Measurements from ENCODE around the gene GNGT1. TPM values are rescaled to one million over a fixed set of nuclear protein-coding genes. Genes with fewer than 3 reads are reported as not detected.

GNGT1 gene
- total RNA-seq, 1 donor from 2014 or later: not detected

GRCh38 chr7:93935102-93935501, 28.7 kb downstream of the GNGT1 start:
- H3K4me1 ChIP-seq: no peaks in the 10 kb centered on the region

GRCh38 chr7:93937818-93938217, 31.5 kb downstream of the GNGT1 start:
- H3K4me1 Mint-ChIP-seq: peaks cover 2% of the 10 kb centered on the region
- no peak overlapping the region for H3K4me3 Mint-ChIP-seq
- no peak overlapping the region for H3K4me3 ChIP-seq

More at GRCh38 chr7:93935102-93935501, 28.7 kb downstream of the GNGT1 start:
- Mint-ChIP-seq H3K4me3 (no peak overlapping the region), H3K9me3 (peaks cover 6% of the 10 kb centered on the region), H3K27me3 (ENCODE audit: insufficient read depth, low read depth) (peaks cover 2% of the 10 kb centered on the region), H3K36me3 (no peaks in the 10 kb centered on the region), H3K27ac (no peak overlapping the region), H3K4me1 (peaks cover 2% of the 10 kb centered on the region)
- Histone ChIP-seq H3K4me2 (no peak overlapping the region), H3F3A (ENCODE audit: low read depth) (no peaks in the 10 kb centered on the region), H3K27me3 (no peaks in the 10 kb centered on the region), H3K27ac (no peak overlapping the region), H3K79me2 (ENCODE audit: low read depth) (no peaks in the 10 kb centered on the region), H3K9ac (no peak overlapping the region), H3K36me3 (no peaks in the 10 kb centered on the region), H3K9me3 (ENCODE audit: low read depth) (no peaks in the 10 kb centered on the region), H3K4me3 (no peak overlapping the region), H4K20me1 (ENCODE audit: low read depth) (no peaks in the 10 kb centered on the region), H2AFZ (replicated peaks) (no peak overlapping the region)
- no peak for DNase-seq (ENCODE audit: low spot score)
- no peak for TF ChIP-seq CTCF (IDR thresholded peaks at IDR 0.05)
- TF ChIP-seq EZH2 (IDR thresholded peaks at IDR 0.05): no peak
- TF ChIP-seq EZH2phosphoT487 (IDR thresholded peaks at IDR 0.05): no peak

GRCh38 chr7:93938293-93938692, 31.9 kb downstream of the GNGT1 start:
- no peaks in the 10 kb centered on the region for H3F3A ChIP-seq (ENCODE audit: low read depth)
- no peak overlapping the region for H3K4me3 Mint-ChIP-seq
- H3K9me3 ChIP-seq (ENCODE audit: low read depth): no peaks in the 10 kb centered on the region
- TF ChIP-seq EZH2 (IDR thresholded peaks at IDR 0.05) (no peak), CTCF (IDR thresholded peaks at IDR 0.05) (no peak), EZH2phosphoT487 (IDR thresholded peaks at IDR 0.05) (no peak)
- no peak for DNase-seq (ENCODE audit: low spot score)
- no peaks in the 10 kb centered on the region for H3K79me2 ChIP-seq (ENCODE audit: low read depth)
- H3K4me1 Mint-ChIP-seq: peaks cover 2% of the 10 kb centered on the region
- H3K27ac ChIP-seq: no peak overlapping the region
- peaks cover 3% of the 10 kb centered on the region for H3K27me3 Mint-ChIP-seq (ENCODE audit: insufficient read depth, low read depth)
- no peaks in the 10 kb centered on the region for H3K4me1 ChIP-seq
- H3K36me3 ChIP-seq: no peaks in the 10 kb centered on the region
- no peaks in the 10 kb centered on the region for H3K36me3 Mint-ChIP-seq
- no peaks in the 10 kb centered on the region for H3K27me3 ChIP-seq
- H4K20me1 ChIP-seq (ENCODE audit: low read depth): no peaks in the 10 kb centered on the region
- no peak overlapping the region for H3K27ac Mint-ChIP-seq
- H3K9ac ChIP-seq: no peak overlapping the region
- H2AFZ ChIP-seq (replicated peaks): no peak overlapping the region
- peaks cover 6% of the 10 kb centered on the region for H3K9me3 Mint-ChIP-seq
- no peak overlapping the region for H3K4me3 ChIP-seq
- no peak overlapping the region for H3K4me2 ChIP-seq

More at GRCh38 chr7:93937818-93938217, 31.5 kb downstream of the GNGT1 start:
- Histone ChIP-seq H3K27ac (no peak overlapping the region), H3K27me3 (no peaks in the 10 kb centered on the region), H3F3A (ENCODE audit: low read depth) (no peaks in the 10 kb centered on the region), H2AFZ (replicated peaks) (no peak overlapping the region), H3K9me3 (ENCODE audit: low read depth) (no peaks in the 10 kb centered on the region), H3K79me2 (ENCODE audit: low read depth) (no peaks in the 10 kb centered on the region), H3K9ac (no peak overlapping the region), H4K20me1 (ENCODE audit: low read depth) (no peaks in the 10 kb centered on the region), H3K4me2 (no peak overlapping the region), H3K36me3 (no peaks in the 10 kb centered on the region), H3K4me1 (no peaks in the 10 kb centered on the region)
- Mint-ChIP-seq H3K27ac (no peak overlapping the region), H3K9me3 (peaks cover 6% of the 10 kb centered on the region), H3K27me3 (ENCODE audit: insufficient read depth, low read depth) (peaks cover 3% of the 10 kb centered on the region), H3K36me3 (no peaks in the 10 kb centered on the region)
- no peak for DNase-seq (ENCODE audit: low spot score)
- no peak for TF ChIP-seq CTCF (IDR thresholded peaks at IDR 0.05)
- TF ChIP-seq EZH2phosphoT487 (IDR thresholded peaks at IDR 0.05): no peak
- no peak for TF ChIP-seq EZH2 (IDR thresholded peaks at IDR 0.05)

Data from neural progenitor cell (in vitro differentiated cells).